HepG2 (cell line): Measurements from ENCODE around the gene CDK18. TPM values are rescaled to one million over a fixed set of nuclear protein-coding genes. Genes with fewer than 3 reads are reported as not detected.

Source experiments
- CENPT ChIP-seq: sonication (generic); formaldehyde crosslinking; IDR thresholded peaks from 2 replicates; pipeline ENCODE4 v1.8.0; 2022; ENCODE audit warnings: low read depth, mild to moderate bottlenecking, moderate library complexity, missing genetic modification reagents
- FOXP1 ChIP-seq, 2 experiments: fragments of 450-650 bp in 1 of 2; IDR thresholded peaks; 2 replicates each; pipeline ENCODE4 v1.6.1; 2017 to 2018; ENCODE audit warnings: antibody characterized with exemption in 1 of 2
- NR2F6 ChIP-seq, 2 experiments: IDR thresholded peaks; 2 replicates each; pipeline ENCODE4 v1.6.1; 2016; ENCODE audit warnings: antibody characterized with exemption in 1 of 2, mild to moderate bottlenecking in 1 of 2
- SOX5 ChIP-seq: IDR thresholded peaks from 2 replicates; pipeline ENCODE4 v1.6.1; 2016; ENCODE audit warnings: borderline replicate concordance
- TCF7 ChIP-seq: sonication (generic); IDR thresholded peaks from 2 replicates; pipeline ENCODE4 v1.6.1; 2016; ENCODE audit warnings: antibody characterized with exemption, low read depth
- TCF7L2 ChIP-seq: IDR thresholded peaks from 2 replicates; pipeline ENCODE4 v1.6.1; 2011; ENCODE audit warnings: mild to moderate bottlenecking, low read depth, low read length, moderate library complexity
- ZBTB42 ChIP-seq: sonication (generic); formaldehyde crosslinking; IDR thresholded peaks from 2 replicates; pipeline ENCODE4 v1.5.0; 2020; ENCODE audit warnings: mild to moderate bottlenecking, missing genetic modification reagents
- ZNF10 ChIP-seq: sonication (generic); formaldehyde crosslinking; IDR thresholded peaks from 2 replicates; pipeline ENCODE4 v1.4.0; 2020; ENCODE audit warnings: mild to moderate bottlenecking, low read depth, missing genetic modification reagents, borderline replicate concordance
- ZNF3 ChIP-seq: IDR thresholded peaks from 2 replicates; pipeline ENCODE4 v1.7.0; 2017; ENCODE audit warnings: inconsistent platforms
- ZNF337 ChIP-seq: sonication (generic); formaldehyde crosslinking; IDR thresholded peaks from 2 replicates; pipeline ENCODE4 v1.5.1; 2020; ENCODE audit warnings: missing genetic modification reagents, low read depth, mild to moderate bottlenecking, borderline replicate concordance
- polyA plus RNA-seq, 8 experiments: library from polyadenylated mRNA; depleted of rRNA in 3 of 8; stranded (reverse) in 7 of 8; unstranded in 1 of 8; fragments of >200 nt; fragmentation: Illumina TruSeq in 4 of 8; extraction: Trizol in 4 of 8; gene quantifications; 2 replicates each; pipeline versions ENCODE4 v1.2.1 to v1.2.3, GENCODE V29; 2011 to 2016; ENCODE audit warnings: low read depth in 4 of 8, missing spikeins in 1 of 8, mixed read lengths in 1 of 8; ENCODE audit not compliant: insufficient read depth in 1 of 8
- total RNA-seq, 5 experiments: library from RNA; depleted of rRNA; stranded (reverse); fragments of >200 nt; fragmentation: Illumina TruSeq; extraction: Trizol; gene quantifications; 2 replicates each; pipeline ENCODE4 v1.2.3, GENCODE V29; 2016; ENCODE audit warnings: low read depth in 1 of 5
- TF ChIP-seq, protein P1 (sequence below): IDR thresholded peaks from 2 replicates; pipeline ENCODE4 v1.6.1; 2016; ENCODE audit warnings: missing compliant biosample characterization, missing genetic modification reagents, borderline replicate concordance
- TF ChIP-seq, protein P2 (sequence below), 2 experiments: fragments of 450-650 bp in 1 of 2; sonication (generic) in 1 of 2; formaldehyde crosslinking in 1 of 2; IDR thresholded peaks; 2 replicates each; pipeline versions ENCODE4 v1.6.1 to v1.8.0; 2016 to 2022; ENCODE audit warnings: antibody characterized with exemption in 1 of 2, mild to moderate bottlenecking in 1 of 2, missing genetic modification reagents in 1 of 2
- TF ChIP-seq, protein P3 (sequence below): sonication (generic); formaldehyde crosslinking; IDR thresholded peaks from 2 replicates; pipeline ENCODE4 v1.5.0; 2020; ENCODE audit warnings: missing genetic modification reagents
- TF ChIP-seq, protein P4 (sequence below): sonication (generic); formaldehyde crosslinking; IDR thresholded peaks from 2 replicates; pipeline ENCODE4 v1.9.0; 2021; ENCODE audit warnings: missing genetic modification reagents, borderline replicate concordance

CDK18 gene
- total and polyA plus RNA-seq, 2 of the 13 experiments (the other 11 are each of a cell fraction or from before 2014, with no cell fraction given) = 6.4 to 38.8 TPM

DNA sequence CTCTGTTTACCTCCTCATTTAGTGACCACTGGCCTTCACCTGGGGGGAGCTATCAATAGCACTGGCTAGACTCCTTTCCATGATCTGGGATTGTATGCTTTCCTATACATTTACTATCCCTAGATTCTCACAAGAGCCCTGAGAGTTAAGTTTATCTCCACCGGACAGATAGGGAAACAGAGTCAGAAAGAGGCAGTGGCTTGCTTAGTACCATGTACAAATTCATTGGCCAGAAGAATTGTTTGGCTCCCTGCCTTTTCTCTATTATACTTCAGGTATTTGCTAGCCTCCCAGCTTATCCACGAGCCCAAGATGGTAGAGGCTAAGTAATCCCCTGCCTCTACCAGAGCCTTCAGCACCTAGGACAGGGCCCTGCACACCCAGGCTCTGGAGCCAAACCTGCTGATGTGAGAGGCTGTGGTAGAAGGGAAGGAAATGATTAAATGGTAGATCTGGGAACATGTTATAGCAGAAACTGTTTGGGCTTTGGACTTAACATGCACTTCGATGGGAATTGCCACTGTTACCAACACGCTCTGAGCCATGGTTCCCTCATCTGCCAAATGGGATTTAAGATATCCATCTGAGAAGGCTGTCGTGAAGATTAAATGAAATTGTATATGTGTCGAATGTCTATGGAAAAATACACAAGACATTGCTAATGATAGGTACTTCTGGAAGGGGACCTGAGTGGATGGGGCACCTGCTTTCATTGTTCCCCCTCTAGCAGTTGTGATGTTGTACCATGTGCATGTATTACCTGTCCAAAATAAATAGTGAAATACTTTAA lies 45.5 kb upstream of the CDK18 start (continued):
- TF ChIP-seq CENPT (CRISPR knock-in tag) (no peak), ZNF10 (CRISPR knock-in tag) (no peak), FOXP1 (IDR thresholded peaks at IDR 0.05) (no peak), FOXP1 (CRISPR knock-in tag; IDR thresholded peaks at IDR 0.05) (no peak), NR2F6 (IDR thresholded peaks at IDR 0.05) (no peak), NR2F6 (CRISPR knock-in tag; IDR thresholded peaks at IDR 0.05) (no peak), SOX5 (CRISPR knock-in tag) (no peak), ZNF337 (CRISPR knock-in tag) (no peak), ZNF3 (CRISPR knock-in tag) (no peak), TCF7L2 (no peak), TCF7 (no peak), ZBTB42 (no peak)
- TF ChIP-seq, protein P1, sequence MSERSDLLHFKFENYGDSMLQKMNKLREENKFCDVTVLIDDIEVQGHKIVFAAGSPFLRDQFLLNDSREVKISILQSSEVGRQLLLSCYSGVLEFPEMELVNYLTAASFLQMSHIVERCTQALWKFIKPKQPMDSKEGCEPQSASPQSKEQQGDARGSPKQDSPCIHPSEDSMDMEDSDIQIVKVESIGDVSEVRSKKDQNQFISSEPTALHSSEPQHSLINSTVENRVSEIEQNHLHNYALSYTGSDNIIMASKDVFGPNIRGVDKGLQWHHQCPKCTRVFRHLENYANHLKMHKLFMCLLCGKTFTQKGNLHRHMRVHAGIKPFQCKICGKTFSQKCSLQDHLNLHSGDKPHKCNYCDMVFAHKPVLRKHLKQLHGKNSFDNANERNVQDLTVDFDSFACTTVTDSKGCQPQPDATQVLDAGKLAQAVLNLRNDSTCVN (CRISPR knock-in tag) = 0 out of 2 replicates have a peak, but pooled peaks have one; percentile 53
- TF ChIP-seq, protein P2, sequence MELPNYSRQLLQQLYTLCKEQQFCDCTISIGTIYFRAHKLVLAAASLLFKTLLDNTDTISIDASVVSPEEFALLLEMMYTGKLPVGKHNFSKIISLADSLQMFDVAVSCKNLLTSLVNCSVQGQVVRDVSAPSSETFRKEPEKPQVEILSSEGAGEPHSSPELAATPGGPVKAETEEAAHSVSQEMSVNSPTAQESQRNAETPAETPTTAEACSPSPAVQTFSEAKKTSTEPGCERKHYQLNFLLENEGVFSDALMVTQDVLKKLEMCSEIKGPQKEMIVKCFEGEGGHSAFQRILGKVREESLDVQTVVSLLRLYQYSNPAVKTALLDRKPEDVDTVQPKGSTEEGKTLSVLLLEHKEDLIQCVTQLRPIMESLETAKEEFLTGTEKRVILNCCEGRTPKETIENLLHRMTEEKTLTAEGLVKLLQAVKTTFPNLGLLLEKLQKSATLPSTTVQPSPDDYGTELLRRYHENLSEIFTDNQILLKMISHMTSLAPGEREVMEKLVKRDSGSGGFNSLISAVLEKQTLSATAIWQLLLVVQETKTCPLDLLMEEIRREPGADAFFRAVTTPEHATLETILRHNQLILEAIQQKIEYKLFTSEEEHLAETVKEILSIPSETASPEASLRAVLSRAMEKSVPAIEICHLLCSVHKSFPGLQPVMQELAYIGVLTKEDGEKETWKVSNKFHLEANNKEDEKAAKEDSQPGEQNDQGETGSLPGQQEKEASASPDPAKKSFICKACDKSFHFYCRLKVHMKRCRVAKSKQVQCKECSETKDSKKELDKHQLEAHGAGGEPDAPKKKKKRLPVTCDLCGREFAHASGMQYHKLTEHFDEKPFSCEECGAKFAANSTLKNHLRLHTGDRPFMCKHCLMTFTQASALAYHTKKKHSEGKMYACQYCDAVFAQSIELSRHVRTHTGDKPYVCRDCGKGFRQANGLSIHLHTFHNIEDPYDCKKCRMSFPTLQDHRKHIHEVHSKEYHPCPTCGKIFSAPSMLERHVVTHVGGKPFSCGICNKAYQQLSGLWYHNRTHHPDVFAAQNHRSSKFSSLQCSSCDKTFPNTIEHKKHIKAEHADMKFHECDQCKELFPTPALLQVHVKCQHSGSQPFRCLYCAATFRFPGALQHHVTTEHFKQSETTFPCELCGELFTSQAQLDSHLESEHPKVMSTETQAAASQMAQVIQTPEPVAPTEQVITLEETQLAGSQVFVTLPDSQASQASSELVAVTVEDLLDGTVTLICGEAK (IDR thresholded peaks at IDR 0.05) = no peak
- TF ChIP-seq, protein P2 (CRISPR knock-in tag; IDR thresholded peaks at IDR 0.05) = no peak
- TF ChIP-seq, protein P3, sequence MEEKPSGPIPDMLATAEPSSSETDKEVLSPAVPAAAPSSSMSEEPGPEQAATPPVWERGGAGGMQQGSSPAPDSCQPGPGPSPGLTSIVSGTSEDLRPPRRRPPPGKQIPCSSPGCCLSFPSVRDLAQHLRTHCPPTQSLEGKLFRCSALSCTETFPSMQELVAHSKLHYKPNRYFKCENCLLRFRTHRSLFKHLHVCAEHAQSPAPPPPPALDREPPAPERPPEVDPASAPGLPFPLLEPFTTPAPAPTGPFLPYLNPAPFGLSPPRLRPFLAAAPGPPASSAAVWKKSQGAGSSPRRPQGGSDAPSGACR (CRISPR knock-in tag) = no peak
- TF ChIP-seq, protein P4, sequence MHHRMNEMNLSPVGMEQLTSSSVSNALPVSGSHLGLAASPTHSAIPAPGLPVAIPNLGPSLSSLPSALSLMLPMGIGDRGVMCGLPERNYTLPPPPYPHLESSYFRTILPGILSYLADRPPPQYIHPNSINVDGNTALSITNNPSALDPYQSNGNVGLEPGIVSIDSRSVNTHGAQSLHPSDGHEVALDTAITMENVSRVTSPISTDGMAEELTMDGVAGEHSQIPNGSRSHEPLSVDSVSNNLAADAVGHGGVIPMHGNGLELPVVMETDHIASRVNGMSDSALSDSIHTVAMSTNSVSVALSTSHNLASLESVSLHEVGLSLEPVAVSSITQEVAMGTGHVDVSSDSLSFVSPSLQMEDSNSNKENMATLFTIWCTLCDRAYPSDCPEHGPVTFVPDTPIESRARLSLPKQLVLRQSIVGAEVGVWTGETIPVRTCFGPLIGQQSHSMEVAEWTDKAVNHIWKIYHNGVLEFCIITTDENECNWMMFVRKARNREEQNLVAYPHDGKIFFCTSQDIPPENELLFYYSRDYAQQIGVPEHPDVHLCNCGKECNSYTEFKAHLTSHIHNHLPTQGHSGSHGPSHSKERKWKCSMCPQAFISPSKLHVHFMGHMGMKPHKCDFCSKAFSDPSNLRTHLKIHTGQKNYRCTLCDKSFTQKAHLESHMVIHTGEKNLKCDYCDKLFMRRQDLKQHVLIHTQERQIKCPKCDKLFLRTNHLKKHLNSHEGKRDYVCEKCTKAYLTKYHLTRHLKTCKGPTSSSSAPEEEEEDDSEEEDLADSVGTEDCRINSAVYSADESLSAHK (CRISPR knock-in tag) = no peak
